K562 (cell line): ENCODE measurements around the gene DMD. TPM values are rescaled to one million over a fixed set of nuclear protein-coding genes. Genes with fewer than 3 reads are reported as not detected.

ENCODE experiments used
- ARID1B ChIP-seq: fragments of 450-650 bp; IDR thresholded peaks from 2 replicates; pipeline ENCODE4 v1.6.1; 2016; ENCODE audit warnings: antibody characterized with exemption, mild to moderate bottlenecking, inconsistent platforms
- CBFA2T2 ChIP-seq: fragments of 450-650 bp; conservative IDR thresholded peaks from 2 replicates; pipeline ENCODE4 v1.6.1; 2017; ENCODE audit warnings: mild to moderate bottlenecking
- CBFA2T3 ChIP-seq: fragments of 450-650 bp; IDR thresholded peaks from 2 replicates; pipeline ENCODE4 v1.6.1; 2017
- FOXA3 ChIP-seq, 2 experiments: fragments of 450-650 bp in 1 of 2; sonication (generic) in 1 of 2; formaldehyde crosslinking; IDR thresholded peaks in 1 of 2; conservative IDR thresholded peaks in 1 of 2; 2 replicates each; pipeline versions ENCODE4 v1.4.0 to v1.8.0; 2020 to 2022; ENCODE audit warnings: mild to moderate bottlenecking in 2 of 2, missing genetic modification reagents in 1 of 2
- FOXM1 ChIP-seq, 2 experiments: fragments of 450-650 bp in 1 of 2; sonication (generic) in 1 of 2; formaldehyde crosslinking in 1 of 2; IDR thresholded peaks; 2 replicates each; pipeline versions ENCODE4 v1.6.1 to v1.9.0; 2017 to 2022; ENCODE audit warnings: low read depth in 2 of 2, mild to moderate bottlenecking in 2 of 2, missing genetic modification reagents in 1 of 2, moderate library complexity in 1 of 2
- MTA2 ChIP-seq: fragments of 450-650 bp; IDR thresholded peaks from 2 replicates; pipeline ENCODE4 v1.6.1; 2016; ENCODE audit warnings: low read depth
- SMARCA4 ChIP-seq: fragments of 450-650 bp; IDR thresholded peaks from 2 replicates; pipeline ENCODE4 v1.6.1; 2016
- STAT5A ChIP-seq: IDR thresholded peaks from 2 replicates; pipeline ENCODE4 v1.6.1; 2012; ENCODE audit warnings: low read length, inconsistent platforms, borderline replicate concordance
- TCF3 ChIP-seq: sonication (generic); formaldehyde crosslinking; IDR thresholded peaks from 2 replicates; pipeline ENCODE4 v1.4.0; 2020; ENCODE audit warnings: mild to moderate bottlenecking, missing genetic modification reagents
- TRIM24 ChIP-seq, 2 experiments: fragments of 450-650 bp; IDR thresholded peaks; 2 replicates each; pipeline ENCODE4 v1.6.1; 2016
- ZFP91 ChIP-seq: sonication (generic); formaldehyde crosslinking; IDR thresholded peaks from 2 replicates; pipeline ENCODE4 v1.8.0; 2022; ENCODE audit warnings: mild to moderate bottlenecking, missing genetic modification reagents
- ZNF384 ChIP-seq: IDR thresholded peaks from 2 replicates; pipeline ENCODE4 v1.6.1; 2012; ENCODE audit warnings: low read depth, low read length, improper control_type of control experiment
- ZNF655 ChIP-seq: fragments of 250-450 bp; sonication (Bioruptor Pico); IDR thresholded peaks from 2 replicates; pipeline ENCODE4 v1.5.0; 2021
- ZNF766 ChIP-seq: fragments of 200-800 bp; sonication (Bioruptor generic); conservative IDR thresholded peaks from 2 replicates; pipeline ENCODE4 v1.6.1; 2016; ENCODE audit warnings: missing genetic modification characterization, missing compliant biosample characterization
- polyA plus RNA-seq, 8 experiments: library from polyadenylated mRNA; depleted of rRNA in 4 of 8; stranded (reverse) in 5 of 8; unstranded in 3 of 8; fragments of >200 nt; fragmentation: Nextera tagmentation in 2 of 8; fragmentation: Illumina TruSeq in 1 of 8; extraction: Ambion mirVana in 2 of 8; extraction: Trizol in 1 of 8; gene quantifications; 2 replicates each; pipeline versions ENCODE4 v1.2.1 to v1.2.3, GENCODE V29; 2011 to 2014; ENCODE audit warnings: inconsistent platforms in 1 of 8, missing spikeins in 1 of 8
- total RNA-seq, 7 experiments: library from RNA; depleted of rRNA in 6 of 7; stranded (reverse); fragments of >200 nt in 6 of 7; fragmentation: Illumina TruSeq in 2 of 7; extraction: Trizol in 2 of 7; gene quantifications; 2 replicates each; pipeline versions ENCODE4 v1.2.1 to v1.2.3, GENCODE V29; 2011 to 2021; ENCODE audit warnings: low replicate concordance in 1 of 7
- TF ChIP-seq, protein P1 (sequence below): sonication (generic); formaldehyde crosslinking; IDR thresholded peaks from 2 replicates; pipeline ENCODE4 v1.8.1; 2023; ENCODE audit warnings: mild to moderate bottlenecking, missing genetic modification reagents, moderate library complexity

The DMD gene
- total and polyA plus RNA-seq, 9 of the 15 experiments (the other 6 are each of a cell fraction or from before 2014, with no cell fraction given): 3.8 to 20.4 (median 11.4) TPM

- TF ChIP-seq FOXM1 (IDR thresholded peaks at IDR 0.05; ENCODE audit: low read depth): 0 out of 2 replicates have a peak, but pooled peaks have one; percentile 24
- TF ChIP-seq FOXM1 (CRISPR knock-in tag; IDR thresholded peaks at IDR 0.05; ENCODE audit: low read depth): no peak
- TF ChIP-seq TCF3 (CRISPR knock-in tag): peak; percentile 43; the same call in 1 of the 2 replicates
- TF ChIP-seq FOXA3 (CRISPR knock-in tag; conservative IDR thresholded peaks at IDR 0.05 in 1 of 2, IDR thresholded peaks at IDR 0.05 in 1 of 2): peak; percentile 37 to 78; a peak in 2 of 4 replicates
- TF ChIP-seq, protein P1, sequence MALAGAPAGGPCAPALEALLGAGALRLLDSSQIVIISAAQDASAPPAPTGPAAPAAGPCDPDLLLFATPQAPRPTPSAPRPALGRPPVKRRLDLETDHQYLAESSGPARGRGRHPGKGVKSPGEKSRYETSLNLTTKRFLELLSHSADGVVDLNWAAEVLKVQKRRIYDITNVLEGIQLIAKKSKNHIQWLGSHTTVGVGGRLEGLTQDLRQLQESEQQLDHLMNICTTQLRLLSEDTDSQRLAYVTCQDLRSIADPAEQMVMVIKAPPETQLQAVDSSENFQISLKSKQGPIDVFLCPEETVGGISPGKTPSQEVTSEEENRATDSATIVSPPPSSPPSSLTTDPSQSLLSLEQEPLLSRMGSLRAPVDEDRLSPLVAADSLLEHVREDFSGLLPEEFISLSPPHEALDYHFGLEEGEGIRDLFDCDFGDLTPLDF (CRISPR knock-in tag): no peak
- TF ChIP-seq MTA2: 0 out of 2 replicates have a peak, but pooled peaks have one; percentile 26
- TF ChIP-seq ZNF384: peak; percentile 68
- peak; percentile 76 for TF ChIP-seq CBFA2T2
- TF ChIP-seq ZNF655: no peak
- peak; percentile 88 for TF ChIP-seq CBFA2T3
- TF ChIP-seq SMARCA4: no peak
- TF ChIP-seq ARID1B: peak; percentile 58
- no peak for TF ChIP-seq ZFP91 (CRISPR knock-in tag)
- TF ChIP-seq TRIM24 (IDR thresholded peaks at IDR 0.05): peak; percentile 24 to 33; a peak in 1 of 4 replicates
- peak; percentile 30; the same call in 1 of the 2 replicates for TF ChIP-seq STAT5A
- TF ChIP-seq ZNF766: peak; percentile 87; the same call in 1 of the 2 replicates
These were observed 1887.7 kb downstream of the DMD start (continued) for GRCh38 chrX:31323658-31324057.
